Thoracic aorta endothelial cell (primary cell): ENCODE data around the gene LCE1C. TPM values are rescaled to one million over a fixed set of nuclear protein-coding genes. Genes with fewer than 3 reads are reported as not detected.

Experiments used
- total RNA-seq: library from RNA; depleted of rRNA; stranded (reverse); fragments of >200 nt; gene quantifications from 2 replicates; pipeline ENCODE4 v1.2.3, GENCODE V29; 2012

The LCE1C gene, protein sequence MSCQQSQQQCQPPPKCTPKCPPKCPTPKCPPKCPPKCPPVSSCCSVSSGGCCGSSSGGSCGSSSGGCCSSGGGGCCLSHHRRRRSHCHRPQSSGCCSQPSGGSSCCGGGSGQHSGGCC
- not detected in 2 replicates for total RNA-seq

DNA sequence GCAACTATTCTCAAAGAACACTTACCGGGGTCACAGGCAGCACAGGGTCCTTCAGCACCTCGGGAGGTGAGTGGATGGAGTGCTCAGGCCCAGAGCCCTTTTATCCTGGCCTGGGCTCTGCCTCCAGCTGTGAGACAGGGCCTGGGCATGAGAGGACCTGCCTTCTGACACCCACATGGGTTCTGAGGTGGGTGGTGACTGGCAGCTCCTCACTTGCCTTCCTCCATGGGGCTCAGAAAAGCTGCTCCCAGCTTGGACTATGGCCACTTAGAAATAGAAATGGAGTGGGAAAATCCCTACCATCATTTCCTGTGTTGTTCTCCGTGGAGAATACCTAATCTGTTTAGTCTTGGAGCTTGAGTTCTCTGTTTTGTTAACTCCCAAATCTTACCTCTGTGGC, at the start of gene LCE1C:
Gene LCE1C (minus strand): TSS at position 76 of the 400 bp plus-strand sequence. CDS start 1,173 bp downstream, outside the sequence.

DNA sequence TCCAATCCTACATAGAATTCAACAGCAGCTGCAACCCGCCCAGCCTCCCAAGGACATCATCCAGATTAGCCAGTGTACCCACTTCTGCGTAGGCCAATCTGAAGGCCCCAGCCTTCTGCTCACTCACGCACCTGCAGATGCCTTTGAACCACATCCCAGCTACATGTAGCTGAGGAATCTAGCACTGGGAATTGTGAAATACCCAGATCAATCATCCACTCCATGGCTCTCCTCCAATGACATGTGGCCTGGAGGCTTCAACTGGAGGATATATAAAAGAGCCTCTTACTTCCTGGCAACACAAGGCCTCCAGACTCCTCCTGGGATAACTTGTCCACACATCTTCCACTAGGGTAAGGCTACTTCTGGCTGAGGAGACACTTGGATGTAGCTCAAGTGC, 36.1 kb upstream of the LCE1C start, which contains the start of gene LCE6A:
Gene LCE6A (plus strand): TSS at position 301 of the 400 bp plus-strand sequence. CDS start 665 bp downstream, outside the sequence.

DNA sequence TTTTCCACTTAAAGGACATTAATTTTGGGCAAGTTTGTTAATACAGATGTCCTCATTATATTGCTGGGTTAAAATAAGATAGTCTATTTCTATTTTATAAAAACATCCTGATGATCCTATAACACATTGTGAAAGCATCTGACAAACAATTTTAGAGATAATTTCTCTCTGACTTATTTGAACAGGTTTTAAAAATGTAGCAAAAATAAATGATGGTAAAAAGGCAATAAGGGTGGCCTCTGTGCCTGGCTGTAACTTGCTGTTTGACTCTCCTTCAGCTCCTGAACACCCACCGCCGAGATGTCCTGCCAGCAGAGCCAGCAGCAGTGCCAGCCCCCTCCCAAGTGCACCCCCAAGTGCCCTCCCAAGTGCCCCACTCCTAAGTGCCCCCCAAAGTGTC, 20.7 kb upstream of the LCE1C start, which contains the start of gene LCE1A:
Gene LCE1A (plus strand): TSS at position 301 of the 400 bp plus-strand sequence. CDS start 0 bp downstream, at position 301.

DNA sequence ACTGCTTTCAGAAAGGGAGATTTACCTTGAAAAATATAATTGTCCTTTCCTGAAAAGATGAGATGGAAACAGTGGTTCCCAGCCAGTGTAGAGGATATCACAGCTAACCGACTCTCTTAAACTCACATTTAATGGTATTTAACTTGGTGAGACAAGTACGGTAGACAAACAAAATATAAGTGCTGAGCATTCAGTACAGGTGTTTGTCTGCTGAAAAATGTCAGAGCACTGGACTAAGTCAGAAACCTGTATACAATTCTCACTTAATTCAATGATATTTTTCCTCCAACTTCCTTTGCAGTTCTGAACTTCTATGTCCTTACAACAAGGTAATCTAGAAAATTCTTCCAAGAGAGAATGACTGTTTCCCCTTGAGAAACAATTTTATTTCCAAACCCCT, 5.2 kb upstream of the LCE1C start, which contains the start of gene LCE1B:
Gene LCE1B (plus strand): TSS at position 301 of the 400 bp plus-strand sequence. CDS start 476 bp downstream, outside the sequence.

DNA sequence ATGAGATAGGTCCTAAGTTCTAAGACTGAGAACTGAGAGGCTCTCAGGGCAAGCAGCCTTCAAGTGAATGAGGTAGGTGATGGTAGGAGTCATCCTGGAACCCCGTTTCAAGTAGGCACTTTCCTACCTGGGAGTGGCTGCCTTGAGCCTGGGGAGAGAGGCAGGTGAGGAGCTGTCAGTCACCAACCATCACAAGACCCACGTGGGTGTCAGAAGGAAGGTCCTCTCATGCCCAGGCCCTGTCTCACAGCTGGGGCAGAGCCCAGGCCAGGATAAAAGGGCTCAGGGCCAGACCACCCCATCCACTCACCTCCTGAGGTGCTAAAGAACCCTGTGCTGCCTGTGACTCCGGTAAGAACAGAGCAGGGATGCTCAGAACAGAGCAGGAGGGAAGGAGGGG, 10.0 kb downstream of the LCE1C start, which contains the start of gene LCE1D:
Gene LCE1D (plus strand): TSS at position 301 of the 400 bp plus-strand sequence. CDS start 1,074 bp downstream, outside the sequence.

DNA sequence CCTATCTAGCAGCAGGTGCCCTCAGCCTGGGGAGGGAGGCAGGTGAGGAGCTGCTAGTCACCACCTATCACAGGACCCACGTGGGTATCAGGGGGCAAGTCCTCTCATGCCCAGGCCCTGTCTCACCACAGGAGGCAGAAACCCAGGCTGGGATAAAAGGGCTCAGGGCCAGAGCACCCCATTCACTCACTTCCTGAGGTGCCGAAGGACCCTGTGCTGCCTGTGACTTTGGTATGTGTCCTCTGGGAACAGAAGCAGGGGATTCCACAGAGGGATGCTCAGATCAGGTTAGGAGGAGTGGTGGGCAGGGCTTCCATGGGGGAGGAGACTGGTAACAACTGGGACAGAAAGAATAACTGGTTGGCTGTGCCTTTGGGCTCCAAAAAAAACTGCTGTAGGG, 20.4 kb downstream of the LCE1C start, which contains the start of gene LCE1E:
Gene LCE1E (plus strand): TSS at position 181 of the 400 bp plus-strand sequence. CDS start 1,043 bp downstream, outside the sequence.

DNA sequence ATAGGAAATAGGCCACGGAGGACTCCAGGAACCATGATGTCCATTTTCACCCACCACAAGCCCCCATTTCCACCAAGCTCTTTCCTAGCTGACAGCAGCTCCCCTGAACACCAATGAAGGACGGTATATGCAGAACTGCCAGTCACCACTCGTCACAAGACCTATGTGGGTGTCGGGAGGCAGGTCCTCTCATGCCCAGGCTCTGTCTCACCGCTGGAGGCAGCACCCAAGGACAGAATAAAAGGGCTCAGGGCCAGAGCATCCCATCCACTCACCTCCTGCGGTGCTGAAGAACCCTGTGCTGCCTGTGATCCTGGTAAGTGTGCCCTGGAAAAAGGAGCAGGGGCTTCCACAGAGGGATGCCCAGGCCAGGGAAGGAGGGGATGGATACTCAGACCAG, 31.6 kb downstream of the LCE1C start, which contains the start of gene LCE1F:
Gene LCE1F (plus strand): TSS at position 266 of the 400 bp plus-strand sequence. CDS start 1,232 bp downstream, outside the sequence.

DNA sequence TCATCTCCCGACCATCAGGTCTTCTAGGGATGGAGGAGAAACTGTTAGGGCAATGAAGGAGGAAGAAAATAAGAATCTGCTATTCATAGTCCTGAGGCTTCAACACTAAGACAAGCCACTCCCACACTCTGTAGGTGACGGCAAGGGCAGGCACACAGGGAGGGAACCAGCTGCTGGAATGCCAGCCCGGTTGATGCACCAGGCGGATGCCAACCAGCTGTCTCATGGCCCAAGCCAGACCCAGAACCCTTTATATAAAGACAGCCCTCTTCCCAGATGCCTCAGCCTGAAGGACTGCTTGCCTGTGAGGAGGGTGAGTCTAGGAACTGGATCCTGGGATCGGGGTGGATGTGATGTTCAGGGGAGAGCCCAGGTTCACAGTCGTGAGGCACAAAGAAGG, 48.7 kb downstream of the LCE1C start, which contains the start of gene KPRP:
Gene KPRP (plus strand): TSS at position 279 of the 400 bp plus-strand sequence. CDS start 1,564 bp downstream, outside the sequence.

Other genes starting within 250 kb of the LCE1C start
- gene LCE3E, start 239.9 kb downstream of the LCE1C start, total RNA-seq: not detected in 2 replicates
- not detected in 2 replicates for gene LCE3D, start 226.1 kb downstream of the LCE1C start, total RNA-seq
- gene LCE3C, start 206.4 kb downstream of the LCE1C start, total RNA-seq: not detected in 2 replicates
- not detected in 2 replicates for gene LCE3B, start 192.8 kb downstream of the LCE1C start, total RNA-seq
- gene LCE3A, start 183.5 kb downstream of the LCE1C start, total RNA-seq: not detected in 2 replicates
- gene LCE2D, start 143.3 kb downstream of the LCE1C start, total RNA-seq: not detected in 2 replicates
- gene LCE2C, start 131.4 kb downstream of the LCE1C start, total RNA-seq: not detected in 2 replicates
- gene LCE2B, start 120.5 kb downstream of the LCE1C start, total RNA-seq: not detected in 2 replicates
- gene LCE2A, start 108.3 kb downstream of the LCE1C start, total RNA-seq: not detected in 2 replicates
- gene LCE4A, start 98.5 kb downstream of the LCE1C start, total RNA-seq: not detected in 2 replicates
- gene KPRP, start 48.6 kb downstream of the LCE1C start, total RNA-seq: not detected in 2 replicates
- gene LCE1F, start 31.5 kb downstream of the LCE1C start, total RNA-seq: not detected in 2 replicates
- not detected in 2 replicates for gene LCE1E, start 20.4 kb downstream of the LCE1C start, total RNA-seq
- gene LCE1D, start 9.9 kb downstream of the LCE1C start, total RNA-seq: not detected in 2 replicates
- gene LCE1B, start 5.3 kb upstream of the LCE1C start, total RNA-seq: 0.22 TPM in 1 of 2 replicates, not detected in the other
- gene LCE1A, start 20.8 kb upstream of the LCE1C start, total RNA-seq: not detected in 2 replicates
- gene LCE6A, start 36.2 kb upstream of the LCE1C start, total RNA-seq: not detected in 2 replicates
- gene LCE7A, start 53.3 kb upstream of the LCE1C start, total RNA-seq: not detected in 2 replicates
- not detected in 2 replicates for gene SMCP, start 71.7 kb upstream of the LCE1C start, total RNA-seq
- not detected in 2 replicates for gene IVL, start 101.9 kb upstream of the LCE1C start, total RNA-seq
- not detected in 2 replicates for gene SPRR5, start 140.6 kb upstream of the LCE1C start, total RNA-seq
- not detected in 2 replicates for gene SPRR4, start 164.0 kb upstream of the LCE1C start, total RNA-seq
- gene SPRR1A, start 177.4 kb upstream of the LCE1C start, total RNA-seq: not detected in 2 replicates
- not detected in 2 replicates for gene SPRR3, start 195.1 kb upstream of the LCE1C start, total RNA-seq
- gene SPRR1B, start 224.6 kb upstream of the LCE1C start, total RNA-seq: not detected in 2 replicates
- gene SPRR2D, start 234.5 kb upstream of the LCE1C start, total RNA-seq: not detected in 2 replicates